NCI-H2029 treated with DMSO at 0.1 percent for 48 hours (cell line): ENCODE results near the gene PRSS21.

ENCODE experiments used
- DNase-seq: peaks from one replicate; lab custom pipeline; 2025; lab: John Stamatoyannopoulos, UW

PRSS21 gene

DNA sequence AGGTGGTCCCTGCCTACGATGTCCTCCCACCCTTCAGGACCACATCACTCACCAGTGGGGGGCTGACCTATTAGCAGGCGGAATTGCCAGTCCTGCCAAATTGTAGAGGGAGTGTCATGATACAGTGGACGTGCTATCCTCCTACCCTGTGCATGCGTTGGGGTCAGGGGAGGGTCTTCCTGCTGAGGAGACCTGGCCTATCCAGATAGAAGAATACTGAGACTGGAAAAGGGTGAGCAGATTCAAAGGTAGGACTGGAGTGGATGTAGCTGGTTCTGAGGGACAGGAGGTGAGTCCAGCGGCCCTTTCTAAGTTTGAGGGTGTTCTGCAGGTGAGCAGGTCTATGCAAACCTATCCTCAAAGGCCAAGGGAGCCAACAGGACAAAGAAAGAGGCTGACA, 10.8 kb upstream of the PRSS21 start:
- no peak for DNase-seq

DNA sequence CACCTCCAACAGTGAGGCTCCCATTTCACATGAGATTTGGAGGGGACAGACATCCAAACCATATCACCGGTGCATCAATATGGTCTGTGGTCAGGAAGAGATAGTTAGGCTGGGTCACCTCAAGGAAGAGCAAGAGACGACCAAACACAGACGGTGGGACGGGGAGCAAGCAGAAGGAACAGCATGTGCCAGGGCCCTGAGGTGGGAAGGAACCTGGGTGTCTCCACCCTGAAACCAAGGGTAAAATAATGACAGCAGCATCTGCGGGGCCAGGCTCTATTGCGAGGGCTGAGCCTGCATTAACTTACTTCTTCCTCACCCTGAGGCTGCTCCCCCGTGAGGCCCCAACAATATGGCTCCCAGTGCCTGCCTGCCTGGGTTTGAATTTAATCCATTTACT, 8.9 kb upstream of the PRSS21 start:
- no peak for DNase-seq

DNA sequence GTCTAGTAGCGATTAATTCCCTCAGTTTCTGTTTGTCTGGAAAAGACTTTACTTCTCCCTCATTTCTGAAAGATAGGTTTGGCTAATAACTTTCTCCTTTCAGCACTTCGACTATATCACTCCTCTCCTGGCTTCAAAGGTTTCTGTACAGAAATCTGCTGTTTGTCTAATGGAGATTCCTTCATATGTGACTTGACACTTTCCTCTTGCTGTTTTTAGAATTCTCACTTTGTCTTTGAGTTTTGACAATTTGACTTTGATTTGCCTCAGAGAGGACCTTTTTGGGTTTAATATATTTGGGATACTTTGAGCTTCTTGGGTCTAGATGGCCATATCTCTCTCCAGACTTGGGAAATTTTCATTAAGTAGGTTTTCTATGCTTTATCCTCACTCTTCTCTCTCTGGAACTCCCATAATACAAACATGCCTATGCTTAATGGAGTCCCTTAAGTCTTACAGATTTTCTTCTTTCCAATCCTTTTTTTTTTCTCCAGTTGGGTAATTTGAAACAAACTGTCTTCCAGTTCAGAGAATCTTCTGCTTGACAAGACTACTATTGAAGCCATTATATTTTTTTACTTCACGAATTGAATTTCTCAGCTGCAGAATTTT, 7.8 kb upstream of the PRSS21 start:
- no peak for DNase-seq

DNA sequence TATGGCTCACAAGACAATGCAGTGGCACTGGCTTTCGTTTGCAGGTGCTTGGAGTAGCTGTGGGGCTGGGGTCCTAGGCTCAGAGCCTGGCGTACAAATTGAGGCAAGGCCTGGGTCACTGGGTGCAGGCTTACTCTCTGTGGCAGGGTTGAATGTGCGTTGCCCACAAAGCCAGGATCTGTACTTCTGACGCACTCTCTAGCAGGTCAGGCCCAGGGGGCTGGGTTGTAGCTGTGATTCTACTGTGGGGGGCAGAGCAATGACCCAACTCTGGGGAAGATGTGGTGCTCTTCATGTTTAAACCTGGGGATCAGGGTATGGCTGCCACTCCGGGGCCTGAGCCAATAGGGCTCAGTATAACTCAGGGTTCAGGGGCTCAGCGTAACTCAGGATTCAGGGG, 6.4 kb upstream of the PRSS21 start:
- no peak for DNase-seq

DNA sequence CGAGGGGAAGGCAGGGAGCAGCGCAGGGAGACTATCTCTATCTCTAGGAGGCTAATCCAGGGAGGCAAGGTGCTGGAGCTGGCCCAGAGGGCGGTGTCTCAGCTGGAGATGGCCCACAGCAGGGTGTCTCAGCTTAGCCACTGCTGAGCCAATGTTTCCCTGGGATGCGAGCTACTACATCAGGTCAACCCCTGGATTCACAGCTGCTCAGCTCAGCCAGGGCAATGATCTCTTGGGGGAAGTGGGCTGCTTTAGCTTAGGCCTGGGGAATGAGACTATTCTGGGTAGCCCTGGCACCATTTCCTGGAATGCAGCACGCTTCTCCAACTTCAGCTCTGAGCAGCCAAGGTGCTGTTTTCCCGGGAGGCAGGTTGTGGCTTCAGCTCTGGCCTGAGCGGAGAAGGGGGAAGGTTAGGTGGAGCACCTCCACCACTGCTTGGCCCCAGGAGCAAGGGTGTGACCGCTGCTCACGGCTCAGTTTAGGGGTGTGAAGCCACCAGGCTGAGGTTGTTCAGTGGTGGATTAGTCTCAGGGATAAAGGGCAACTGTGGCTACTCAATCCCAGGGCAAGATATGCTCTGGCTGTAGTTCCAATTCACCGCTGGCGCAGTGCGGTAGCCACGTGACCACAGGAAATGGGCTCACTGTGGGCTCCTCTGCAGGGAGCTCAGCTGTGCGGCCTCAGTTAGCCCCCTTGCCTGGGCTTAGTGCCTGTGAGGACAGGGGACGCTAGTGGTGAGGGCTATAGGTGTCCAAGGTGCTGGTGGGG, 5.2 kb upstream of the PRSS21 start:
- DNase-seq: no peak

DNA sequence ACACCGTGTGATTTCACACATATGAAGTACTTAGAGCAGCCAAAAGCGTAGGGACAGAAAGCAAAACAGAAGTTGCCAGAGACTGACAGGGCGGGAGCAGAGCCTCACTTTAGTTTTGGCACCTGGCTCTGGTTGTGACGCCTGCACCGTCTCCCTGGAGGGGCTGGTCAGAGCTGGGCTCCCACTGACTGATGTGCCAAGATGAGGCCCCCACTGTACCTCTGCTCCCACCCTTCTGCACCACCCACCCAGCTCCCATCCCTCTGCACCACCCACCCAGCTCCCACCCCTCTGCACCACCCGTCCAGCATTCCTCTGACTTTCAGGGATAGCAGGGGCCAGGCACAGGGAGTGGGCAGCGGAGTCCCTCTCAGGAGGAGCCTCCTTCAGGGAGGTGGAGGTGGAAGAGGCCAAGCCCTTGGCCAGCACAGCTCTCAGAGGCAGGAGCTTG, 3.2 kb upstream of the PRSS21 start:
- no peak for DNase-seq

DNA sequence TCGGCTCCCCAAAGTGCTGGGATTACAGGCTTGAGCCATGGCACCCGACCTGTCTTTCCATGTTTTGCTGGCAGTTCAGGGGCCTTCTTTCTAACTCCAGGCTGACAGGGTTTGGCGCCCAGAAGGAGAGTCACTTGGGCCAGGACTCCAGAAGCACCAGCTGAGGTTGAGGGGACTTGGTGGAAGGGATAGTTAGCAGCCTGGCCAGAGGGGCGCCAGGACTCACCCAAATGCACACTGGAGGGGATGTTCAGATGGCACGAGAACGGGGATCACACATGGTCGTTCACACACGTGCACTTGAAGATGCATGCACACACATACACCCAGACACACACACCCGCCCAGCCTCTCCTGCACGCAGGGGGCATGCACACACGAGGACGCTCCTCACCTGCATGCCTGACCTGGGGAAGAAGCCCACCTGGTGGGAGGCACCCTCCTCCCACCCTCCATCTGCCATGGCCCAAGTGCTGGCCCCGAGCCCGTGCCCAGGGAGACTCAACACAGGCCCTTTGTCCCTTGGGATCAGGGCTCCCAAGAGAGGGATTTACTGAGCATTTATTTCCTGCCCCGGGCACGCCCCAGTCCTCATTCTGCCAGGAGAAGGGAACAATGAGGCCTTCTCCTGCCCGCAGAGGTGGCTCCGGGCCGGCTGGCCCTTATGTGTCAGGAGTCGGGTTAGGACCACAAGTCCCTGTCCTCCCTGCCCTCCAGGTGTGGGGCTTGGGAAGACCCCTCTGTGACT, 2.3 kb upstream of the PRSS21 start:
- no peak for DNase-seq

DNA sequence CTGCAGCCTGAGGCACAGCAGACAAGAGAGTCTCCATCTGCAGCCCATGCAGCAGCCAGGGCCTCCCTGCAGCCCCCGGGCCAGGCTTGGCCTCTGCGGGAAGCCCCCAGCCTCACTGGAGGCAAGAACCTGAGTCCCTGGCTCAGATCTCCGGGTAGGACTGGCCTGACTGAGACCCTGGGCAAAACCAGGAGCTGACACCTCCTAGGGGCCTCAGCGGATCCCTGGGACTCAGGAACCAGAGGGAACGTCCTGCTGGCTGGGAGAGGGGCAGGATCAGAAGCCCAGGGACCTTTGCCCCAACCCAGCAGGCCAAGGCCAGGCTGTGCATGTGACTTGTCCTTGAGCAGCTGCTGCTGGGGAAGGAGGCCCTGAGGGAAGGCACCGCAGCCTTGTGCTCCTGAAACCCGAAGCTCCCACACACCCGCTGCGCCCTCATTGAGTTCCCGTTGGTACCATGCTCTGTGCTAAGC, 1.7 kb upstream of the PRSS21 start:
- DNase-seq: no peak

DNA sequence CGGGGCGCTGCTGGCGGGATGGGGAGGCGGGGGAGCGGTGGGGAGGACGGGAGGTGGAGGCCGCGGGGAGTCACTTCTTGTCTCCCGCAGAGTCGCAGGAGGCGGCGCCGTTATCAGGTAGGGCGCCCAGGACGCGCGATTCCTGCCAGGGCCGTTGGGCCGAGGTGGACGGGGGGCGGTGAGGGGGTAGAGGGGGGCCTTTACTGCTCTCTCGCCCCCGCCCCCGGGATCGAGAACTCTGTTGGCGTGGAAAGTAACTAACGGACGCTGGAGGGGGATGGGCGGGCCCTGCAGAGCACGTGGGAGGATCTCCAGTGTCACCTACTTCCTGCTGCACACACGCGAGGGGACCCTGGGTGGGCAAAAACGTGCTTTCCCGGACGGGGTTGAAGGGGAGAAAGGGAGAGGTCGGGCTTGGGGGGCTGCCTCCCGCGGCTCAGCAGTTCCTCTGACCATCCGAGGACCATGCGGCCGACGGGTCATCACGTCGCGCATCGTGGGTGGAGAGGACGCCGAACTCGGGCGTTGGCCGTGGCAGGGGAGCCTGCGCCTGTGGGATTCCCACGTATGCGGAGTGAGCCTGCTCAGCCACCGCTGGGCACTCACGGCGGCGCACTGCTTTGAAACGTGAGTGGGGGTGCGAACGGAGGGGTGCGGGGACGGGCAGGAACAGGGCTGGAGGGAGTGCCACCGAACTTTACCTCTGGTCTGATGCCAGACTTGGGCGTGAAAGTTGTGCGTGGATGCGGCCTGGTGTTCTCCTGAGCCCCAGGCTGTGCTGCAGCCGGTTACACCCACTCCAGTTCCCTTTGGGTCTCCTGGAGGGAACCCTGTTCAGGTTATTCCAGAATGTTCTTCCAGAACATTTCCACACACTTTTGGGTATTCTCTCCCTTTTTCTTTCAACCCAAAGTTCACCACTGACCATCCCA, 569 bp downstream of the PRSS21 start:
- DNase-seq: no peak

DNA sequence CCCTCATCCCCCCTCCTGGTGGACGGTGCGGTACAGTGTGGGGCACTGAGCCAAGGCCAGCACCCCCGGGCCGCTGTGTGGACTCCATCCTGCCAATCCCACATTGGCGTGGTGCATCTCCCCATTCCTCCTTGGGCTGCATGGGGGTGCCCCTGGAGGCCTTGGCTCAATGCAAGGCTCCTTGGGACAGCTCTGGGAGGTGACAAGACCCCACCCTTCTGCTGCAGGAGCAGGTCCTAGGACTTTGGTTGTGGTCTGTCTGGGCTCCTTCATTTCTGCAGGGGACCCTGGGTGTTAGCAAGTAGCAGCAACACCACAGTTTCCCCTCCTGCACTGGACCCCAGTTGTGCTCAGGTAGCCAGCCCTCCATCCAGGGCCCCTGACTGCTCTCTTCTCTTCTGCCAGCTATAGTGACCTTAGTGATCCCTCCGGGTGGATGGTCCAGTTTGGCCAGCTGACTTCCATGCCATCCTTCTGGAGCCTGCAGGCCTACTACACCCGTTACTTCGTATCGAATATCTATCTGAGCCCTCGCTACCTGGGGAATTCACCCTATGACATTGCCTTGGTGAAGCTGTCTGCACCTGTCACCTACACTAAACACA, 1.3 kb downstream of the PRSS21 start:
- DNase-seq: no peak

DNA sequence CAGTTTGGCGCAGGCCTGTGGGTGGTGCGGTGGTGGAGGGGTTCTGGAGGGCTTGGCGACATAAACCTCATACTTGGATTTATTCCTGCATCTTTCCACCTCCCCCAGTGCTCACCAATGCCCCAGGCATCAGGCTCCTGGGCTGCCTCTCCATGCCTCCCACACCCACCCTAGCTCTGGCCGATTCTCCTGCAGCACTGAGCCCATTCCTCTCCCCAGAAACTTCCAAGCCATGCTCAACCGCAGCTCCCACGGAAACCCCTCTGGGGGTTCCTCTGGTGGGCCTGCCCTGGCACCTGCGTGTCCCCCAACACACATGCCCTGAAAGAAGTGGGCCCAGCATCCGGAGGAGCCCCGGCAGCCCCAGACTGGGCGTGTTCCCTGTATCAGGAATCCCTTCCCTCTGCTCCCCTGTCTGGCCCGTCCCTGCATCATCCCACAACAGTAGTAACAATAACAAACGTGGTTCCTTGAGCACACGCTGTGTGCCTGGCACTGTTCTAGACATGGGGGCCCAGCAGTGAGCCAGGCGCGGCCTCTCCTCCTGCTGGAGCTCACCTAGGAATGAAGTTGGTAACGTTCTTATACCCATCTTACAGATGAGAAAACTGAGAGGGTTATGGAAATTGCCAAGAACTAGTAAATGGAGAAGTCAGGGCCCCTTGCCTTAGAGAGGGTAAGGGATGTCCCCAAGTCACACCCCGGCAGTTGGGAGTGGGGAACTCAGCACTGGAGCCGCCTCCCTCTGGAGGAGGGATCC, 2.3 kb downstream of the PRSS21 start:
- DNase-seq: no peak

DNA sequence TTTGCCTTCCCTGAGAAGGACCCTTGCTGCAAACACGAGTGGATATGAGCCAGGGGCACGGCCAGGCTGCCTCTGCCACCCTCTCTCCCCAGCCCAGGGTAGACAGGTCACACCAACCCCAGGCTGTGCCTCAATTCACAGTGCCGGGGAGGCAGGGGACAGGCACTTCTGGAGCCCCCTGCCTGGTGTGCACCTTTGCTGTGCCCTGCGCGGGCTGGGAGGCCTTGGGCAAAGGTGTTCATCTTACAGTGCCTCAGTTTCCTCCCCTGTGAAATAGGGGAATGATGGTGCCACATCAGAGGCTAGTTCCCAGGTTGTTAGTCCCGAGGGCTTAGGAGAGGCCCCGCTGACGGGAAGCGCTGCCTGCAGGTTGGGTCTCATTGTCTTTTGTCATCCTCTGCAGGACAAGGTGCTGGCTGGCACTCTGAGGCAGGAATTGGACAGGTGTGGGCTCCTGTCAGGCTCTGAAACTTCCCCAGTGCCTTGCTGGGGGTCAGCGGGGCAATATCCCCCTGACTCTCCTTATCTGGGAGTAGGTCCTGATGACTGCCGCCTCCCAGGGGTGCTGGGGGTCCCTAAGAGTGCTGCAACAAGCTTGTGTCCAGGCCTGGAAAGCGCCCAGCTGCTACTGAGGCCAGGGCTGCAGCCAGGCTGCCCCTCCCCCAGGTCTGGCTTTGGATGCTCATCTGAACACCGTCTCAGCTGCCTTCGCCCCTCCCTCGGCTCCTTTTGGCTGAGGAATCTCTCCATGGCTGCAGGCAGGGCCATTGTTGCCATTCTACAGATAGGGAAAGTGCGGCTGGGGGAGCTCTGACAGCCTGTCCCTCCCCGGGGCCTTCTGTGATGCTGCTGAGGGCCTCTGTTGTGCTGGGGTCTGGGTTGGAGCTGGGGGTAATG, 3.1 kb downstream of the PRSS21 start:
- DNase-seq: no peak

DNA sequence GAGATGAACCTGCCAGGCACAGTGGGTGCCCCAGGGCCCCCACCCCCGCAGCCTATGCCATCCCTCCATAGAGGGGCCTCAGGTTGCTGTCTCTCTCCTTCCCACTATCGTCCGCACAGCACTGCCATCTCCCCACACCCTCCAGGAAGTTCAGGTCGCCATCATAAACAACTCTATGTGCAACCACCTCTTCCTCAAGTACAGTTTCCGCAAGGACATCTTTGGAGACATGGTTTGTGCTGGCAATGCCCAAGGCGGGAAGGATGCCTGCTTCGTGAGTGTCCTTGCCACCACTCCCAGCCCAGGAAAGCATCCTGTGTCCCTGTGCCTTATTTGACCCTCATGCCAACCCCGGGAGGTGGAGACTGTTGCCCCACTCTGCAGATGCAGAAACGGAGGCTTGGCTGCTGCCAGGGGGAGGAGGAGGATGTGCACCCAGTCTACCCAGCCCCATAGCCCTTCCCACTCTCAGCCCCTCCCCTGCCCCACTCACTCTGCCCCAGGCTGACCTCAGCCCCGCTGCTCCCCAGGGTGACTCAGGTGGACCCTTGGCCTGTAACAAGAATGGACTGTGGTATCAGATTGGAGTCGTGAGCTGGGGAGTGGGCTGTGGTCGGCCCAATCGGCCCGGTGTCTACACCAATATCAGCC, 3.9 kb downstream of the PRSS21 start:
- DNase-seq: no peak

DNA sequence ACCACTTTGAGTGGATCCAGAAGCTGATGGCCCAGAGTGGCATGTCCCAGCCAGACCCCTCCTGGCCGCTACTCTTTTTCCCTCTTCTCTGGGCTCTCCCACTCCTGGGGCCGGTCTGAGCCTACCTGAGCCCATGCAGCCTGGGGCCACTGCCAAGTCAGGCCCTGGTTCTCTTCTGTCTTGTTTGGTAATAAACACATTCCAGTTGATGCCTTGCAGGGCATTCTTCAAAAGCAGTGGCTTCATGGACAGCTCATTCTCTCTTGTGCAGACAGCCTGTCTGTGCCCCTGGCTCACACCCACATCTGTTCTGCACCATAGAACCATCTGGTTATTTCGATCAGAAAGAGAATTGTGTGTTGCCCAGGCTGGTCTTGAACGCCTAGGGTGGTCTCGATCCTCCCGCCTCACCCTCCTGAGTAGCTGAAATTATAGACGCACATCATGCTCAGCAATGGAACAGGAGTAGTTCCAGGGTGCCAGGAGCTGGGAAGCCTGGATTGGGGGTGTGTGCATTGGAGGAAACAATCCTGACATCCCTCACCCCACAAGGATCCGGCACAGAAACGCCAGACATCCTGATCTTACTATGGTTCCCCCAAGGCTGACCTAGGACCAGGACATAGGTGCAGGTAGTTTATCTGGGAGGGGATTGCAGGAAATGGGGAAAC, 4.6 kb downstream of the PRSS21 start:
- DNase-seq: no peak

DNA sequence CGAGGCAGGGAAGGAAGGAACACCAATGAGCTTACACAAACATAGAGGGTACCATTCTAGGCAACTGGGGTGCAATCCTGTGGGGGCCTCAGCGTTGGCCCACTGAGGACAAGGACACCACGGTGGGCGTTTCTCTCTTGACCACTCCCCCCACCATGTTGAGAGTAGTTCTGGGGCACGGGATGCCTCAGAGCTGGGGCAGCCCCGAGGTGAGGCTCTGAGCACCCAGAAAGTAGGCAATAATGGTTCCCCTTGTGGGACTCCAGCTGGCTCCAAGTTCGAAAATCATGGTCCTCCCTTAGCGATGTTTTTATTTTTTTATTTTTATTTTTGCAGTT, 5.1 kb downstream of the PRSS21 start:
- no peak for DNase-seq

DNA sequence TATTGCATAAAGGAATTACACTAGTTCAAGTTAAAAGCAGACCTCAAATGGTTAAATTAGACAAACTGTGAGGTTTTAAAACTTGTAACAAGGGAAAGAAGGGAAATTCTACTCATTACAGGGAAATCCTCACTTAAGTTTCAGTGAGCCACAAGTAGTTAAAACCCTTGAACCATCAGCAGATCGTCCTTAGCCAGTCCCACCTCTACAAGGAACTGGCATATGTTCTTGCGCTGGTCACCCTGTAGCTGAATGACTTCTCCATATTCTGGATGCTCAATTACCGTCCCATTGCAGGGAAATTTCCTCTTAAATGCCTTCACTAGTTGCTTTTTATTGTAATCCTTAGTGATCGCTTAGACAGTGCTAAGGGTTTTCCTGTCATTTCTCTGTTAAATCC, 5.5 kb downstream of the PRSS21 start:
- DNase-seq: no peak

DNA sequence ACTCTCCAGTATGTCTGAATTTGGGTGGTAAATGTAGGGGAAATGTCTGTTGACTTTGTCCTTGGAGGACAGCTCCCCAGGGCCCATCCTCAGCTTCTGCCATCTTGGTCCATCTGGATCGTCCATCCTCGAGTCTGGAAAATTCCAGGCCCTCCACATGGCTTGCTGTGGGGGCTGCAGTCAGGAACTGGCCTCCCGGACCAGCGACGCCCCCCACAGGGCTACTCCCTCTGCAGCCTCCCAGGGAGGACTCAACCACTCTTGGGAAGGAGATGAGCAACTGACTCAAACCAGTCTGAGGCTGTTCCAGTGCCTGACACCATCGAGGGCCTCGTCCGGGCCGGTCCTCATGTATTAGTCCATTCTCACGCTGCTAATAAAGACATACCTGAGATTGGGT, 7.6 kb downstream of the PRSS21 start:
- DNase-seq: no peak

DNA sequence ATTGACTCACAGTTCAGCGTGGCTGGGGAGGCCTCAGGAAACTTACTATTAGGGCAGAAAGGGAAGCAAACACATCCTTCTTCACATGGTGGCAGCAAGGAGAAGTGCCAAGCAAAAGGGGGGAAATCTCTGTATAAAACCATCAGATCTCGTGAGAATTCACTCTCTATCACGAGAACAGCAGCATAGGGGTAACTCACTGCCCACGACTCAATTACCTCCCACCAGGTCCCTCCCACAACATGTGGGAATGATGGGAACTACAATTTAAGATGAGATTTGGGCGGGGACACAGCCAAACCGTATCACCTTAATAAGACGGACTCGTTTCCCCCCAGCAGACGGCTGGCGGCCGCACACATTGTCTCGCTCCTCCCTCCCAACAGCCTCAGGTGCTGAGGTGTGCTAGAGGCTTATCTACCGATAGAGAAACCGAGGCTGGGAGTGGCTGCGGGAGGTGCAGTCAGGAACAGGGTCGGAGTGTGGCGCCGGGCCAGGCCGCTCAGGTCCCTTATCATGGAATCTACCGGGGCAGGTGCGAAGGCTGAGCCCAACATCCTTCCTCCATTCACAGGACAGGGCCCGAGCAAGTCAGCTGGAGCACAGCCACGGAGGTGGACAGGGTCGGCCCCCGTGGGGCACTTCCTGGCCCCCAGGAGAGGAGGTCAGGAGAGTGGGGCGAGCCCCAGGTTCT, 8.2 kb downstream of the PRSS21 start:
- no peak for DNase-seq
